Measurements from ENCODE around the gene SYVN1. TPM values are rescaled to one million over a fixed set of nuclear protein-coding genes. Genes with fewer than 3 reads are reported as not detected.
"Not testable (repeated sequence)": the region's sequence is repeated elsewhere in the genome, so short reads cannot be mapped to it uniquely, and the experiment has no call there.

SYVN1 gene
- 10 to 100 TPM; 61.9 to 65.2 TPM for total RNA-seq
- 10 to 100 TPM in 1 of 3 donors, 1 to 10 TPM in 2; 7.9 to 10.6 (median 8.2) TPM for polyA plus RNA-seq
- total RNA-seq: 38.3 to 67.9 (median 47.6) reads per million in 6 experiments

DNA sequence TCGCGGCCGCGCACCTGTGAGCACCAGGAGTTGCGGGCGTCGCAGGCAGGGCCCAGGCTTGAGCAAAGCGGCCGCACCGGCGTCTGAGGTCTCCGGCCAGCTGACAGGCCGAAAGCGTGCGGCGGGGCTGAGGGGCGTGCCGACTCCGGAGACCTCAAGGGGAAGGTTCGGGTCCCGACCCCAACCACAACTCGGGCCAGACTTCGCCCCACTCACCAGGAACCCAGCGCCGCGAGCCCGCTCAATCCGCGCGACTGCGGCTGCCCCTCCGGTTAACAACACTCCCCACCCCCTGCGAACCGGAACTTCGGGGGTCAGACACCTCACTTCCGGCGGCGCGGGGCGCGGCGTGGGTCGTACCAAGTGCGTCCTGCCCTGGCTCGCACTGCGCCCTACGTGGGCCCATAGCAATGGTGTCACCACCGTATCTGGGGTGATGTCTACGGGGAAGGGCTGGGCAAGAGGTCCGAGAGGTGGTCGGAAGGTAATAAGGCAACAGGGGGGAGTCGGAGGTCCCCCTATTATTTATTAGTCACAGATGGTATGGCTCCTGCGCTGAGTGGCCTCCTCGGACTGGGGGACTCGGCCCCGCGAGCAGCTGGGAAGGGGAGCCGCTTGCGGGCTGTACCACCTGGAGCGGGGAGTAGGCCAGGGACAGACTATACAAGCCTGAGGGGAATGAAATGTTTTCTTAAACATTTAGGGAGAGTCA lies at the start of gene SYVN1:
Gene SYVN1, minus strand, starts transcription at position 280 of the 712 bp plus-strand sequence. CDS start 918 bp downstream, outside the sequence.
- Mint-ChIP-seq H3K4me3 (peak within 1 kb of the TSS; percentile 94 to 100 (median 98)), H3K36me3 (peaks cover 0 to 22% (median 0%) of the 10 kb centered on the region in 3 donors), H3K27me3 (no peaks in the 10 kb centered on the region), H3K4me1 (peaks cover 26 to 57% (median 45%) of the 10 kb centered on the region in 4 donors), H3K9me3 (no peaks in the 10 kb centered on the region), H3K27ac (peak within 1 kb of the TSS; percentile 99 to 100 (median 100))
- ATAC-seq (peak; percentile 76 to 77), DNase-seq (peak; percentile 84 to 97 (median 90))
- POLR2A ChIA-PET: interaction anchor here (0.6 to 5.6 kb wide), 23 partner anchors 11 to 1181 kb away, joined by 3 to 135 read pairs (median 5); partner anchors contain the start of genes ARL2, CAPN1, DPF2 and FAU

GRCh38 chr11:65183201-65183891 lies 49.0 kb upstream of the SYVN1 start:
- no peak for ATAC-seq
- POLR2A ChIA-PET: interaction anchor here (0.7 to 3.4 kb wide), 6 partner anchors 16 to 136 kb away, joined by 3 to 26 read pairs (median 12); partner anchors contain the start of genes FAU, MRPL49, SYVN1 and ZNHIT2
- Mint-ChIP-seq H3K27me3 (no peaks in the 10 kb centered on the region), H3K4me1 (peaks cover 15 to 34% (median 27%) of the 10 kb centered on the region in 4 donors), H3K4me3 (peak overlapping the region; percentile 19 to 95 (median 76)), H3K27ac (peak overlapping the region in 9 of 10 donors; percentile 6 to 89 (median 60)), H3K36me3 (peaks cover 0 to 28% (median 0%) of the 10 kb centered on the region in 3 donors), H3K9me3 (no peaks in the 10 kb centered on the region)
- DNase-seq: no peak

GRCh38 chr11:65182258-65183170 lies 48.2 kb upstream of the SYVN1 start:
- no peak for ATAC-seq

DNA sequence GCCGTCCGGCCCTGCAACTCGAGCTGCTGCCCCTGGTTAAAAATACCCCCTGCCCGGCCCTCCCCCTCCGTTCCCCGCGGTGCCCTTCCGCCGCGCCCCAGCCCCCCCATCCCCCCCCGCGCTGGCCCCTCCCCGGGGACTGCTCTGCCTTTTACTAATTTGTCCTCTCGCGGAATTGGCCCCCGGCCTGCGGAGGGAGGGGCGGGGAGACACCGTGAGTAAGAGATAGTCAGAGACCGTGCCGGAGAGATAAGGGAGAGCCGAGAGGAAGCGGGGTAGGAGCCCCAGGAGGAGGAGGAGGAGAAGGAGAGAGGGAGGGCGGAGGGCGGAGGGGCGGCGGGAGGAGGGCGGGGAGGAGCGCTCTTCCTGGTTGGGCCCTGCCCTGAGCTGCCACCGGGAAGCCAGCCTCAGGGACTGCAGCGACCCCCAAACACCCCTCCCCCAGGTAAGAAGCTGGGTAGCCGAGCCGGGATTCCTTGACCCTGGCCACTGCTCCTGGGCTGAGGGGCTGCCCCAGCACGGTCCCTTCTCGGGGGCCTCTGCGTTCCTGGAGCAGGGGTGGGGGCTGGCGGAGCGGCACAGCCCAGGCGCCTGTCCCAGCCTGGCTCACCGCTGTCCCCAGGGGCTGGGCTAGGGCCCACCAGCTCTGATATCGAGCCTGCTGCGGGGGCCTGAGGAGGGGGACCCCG lies 47.4 kb upstream of the SYVN1 start, which contains the start of gene CAPN1:
Gene CAPN1, plus strand, starts transcription at position 360 of the 689 bp plus-strand sequence. CDS start 774 bp downstream, outside the sequence.
- no peaks in the 10 kb centered on the region for H3K9me3 Mint-ChIP-seq

More at GRCh38 chr11:65182258-65183170, 48.2 kb upstream of the SYVN1 start:
- Mint-ChIP-seq H3K4me3 (peak overlapping the region; percentile 77 to 95 (median 88)), H3K27ac (peak overlapping the region; percentile 61 to 93 (median 80)), H3K9me3 (no peaks in the 10 kb centered on the region), H3K27me3 (no peaks in the 10 kb centered on the region), H3K4me1 (peaks cover 15 to 34% (median 27%) of the 10 kb centered on the region in 4 donors), H3K36me3 (peaks cover 0 to 25% (median 0%) of the 10 kb centered on the region in 3 donors)
- POLR2A ChIA-PET: interaction anchor here (0.5 to 3.4 kb wide), 16 partner anchors 11 to 812 kb away, joined by 3 to 26 read pairs (median 4); partner anchors contain the start of genes FAU, MRPL49, POLA2 and SYVN1
- DNase-seq: no peak

GRCh38 chr11:65180877-65181568 lies 46.7 kb upstream of the SYVN1 start:
- POLR2A ChIA-PET: interaction anchor here (0.6 to 3.4 kb wide), 11 partner anchors 25 to 1067 kb away, joined by 3 to 26 read pairs (median 3); partner anchors contain the start of genes FAU, MALAT1, MRPL49 and SYVN1
- Mint-ChIP-seq H3K4me3 (peak overlapping the region; percentile 85 to 96 (median 89)), H3K9me3 (no peaks in the 10 kb centered on the region), H3K27me3 (no peaks in the 10 kb centered on the region), H3K27ac (peak overlapping the region; percentile 75 to 92 (median 86)), H3K4me1 (peaks cover 9 to 34% (median 27%) of the 10 kb centered on the region in 4 donors), H3K36me3 (peaks cover 0 to 10% (median 0%) of the 10 kb centered on the region in 3 donors)
- peak; percentile 75 to 82 for ATAC-seq
- DNase-seq: peak; percentile 36 to 77 (median 55)

More for the DNA sequence above, 47.4 kb upstream of the SYVN1 start, which contains the start of gene CAPN1:
- Mint-ChIP-seq H3K36me3 (peaks cover 0 to 17% (median 0%) of the 10 kb centered on the region in 3 donors), H3K4me3 (peak within 1 kb of the TSS; percentile 86 to 96 (median 92)), H3K4me1 (peaks cover 14 to 34% (median 27%) of the 10 kb centered on the region in 4 donors), H3K27me3 (no peaks in the 10 kb centered on the region), H3K27ac (peak within 1 kb of the TSS; percentile 77 to 95 (median 88))
- ATAC-seq (peak; percentile 59 to 67), DNase-seq (peak; percentile 43 to 84 (median 52))
- POLR2A ChIA-PET: interaction anchor here (0.5 to 3.4 kb wide), 15 partner anchors 10 to 811 kb away, joined by 3 to 26 read pairs (median 4); partner anchors contain the start of genes FAU, MALAT1, MRPL49 and POLA2

DNA sequence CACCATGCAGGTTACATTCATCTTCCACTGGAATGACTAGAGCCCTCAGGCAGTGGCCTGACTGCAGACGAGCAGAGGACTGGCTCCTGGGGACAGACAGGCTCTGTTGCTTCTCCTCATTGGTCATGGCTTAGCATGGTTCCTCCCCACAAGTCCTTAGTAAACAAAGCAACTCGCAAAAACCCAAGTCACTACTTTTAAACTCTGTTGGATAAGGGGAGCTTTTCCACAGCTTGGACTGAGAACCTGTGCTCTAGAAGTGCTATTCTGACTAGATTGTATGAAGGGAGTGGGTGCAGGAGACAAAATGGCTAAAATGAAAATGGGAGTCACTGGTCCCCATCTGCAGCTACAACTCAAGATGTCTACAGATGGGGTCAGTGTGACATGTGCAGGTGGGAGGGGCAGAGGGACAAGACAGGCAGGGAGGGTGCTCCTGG lies 40.3 kb upstream of the SYVN1 start:
- H3K9me3 Mint-ChIP-seq, H3K36me3 Mint-ChIP-seq, H3K27me3 Mint-ChIP-seq, H3K4me1 Mint-ChIP-seq, DNase-seq, ATAC-seq, H3K27ac Mint-ChIP-seq, POLR2A ChIA-PET, H3K4me3 Mint-ChIP-seq: not testable (repeated sequence)

GRCh38 chr11:65172600-65172999 lies 38.3 kb upstream of the SYVN1 start:
- DNase-seq (no peak), ATAC-seq (no peak)
- Mint-ChIP-seq H3K27me3 (no peaks in the 10 kb centered on the region), H3K27ac (no peak overlapping the region), H3K9me3 (no peaks in the 10 kb centered on the region), H3K4me1 (peaks cover 0 to 10% (median 0%) of the 10 kb centered on the region in 4 donors), H3K4me3 (no peak overlapping the region), H3K36me3 (no peaks in the 10 kb centered on the region)
- POLR2A ChIA-PET: no interaction called here

DNA sequence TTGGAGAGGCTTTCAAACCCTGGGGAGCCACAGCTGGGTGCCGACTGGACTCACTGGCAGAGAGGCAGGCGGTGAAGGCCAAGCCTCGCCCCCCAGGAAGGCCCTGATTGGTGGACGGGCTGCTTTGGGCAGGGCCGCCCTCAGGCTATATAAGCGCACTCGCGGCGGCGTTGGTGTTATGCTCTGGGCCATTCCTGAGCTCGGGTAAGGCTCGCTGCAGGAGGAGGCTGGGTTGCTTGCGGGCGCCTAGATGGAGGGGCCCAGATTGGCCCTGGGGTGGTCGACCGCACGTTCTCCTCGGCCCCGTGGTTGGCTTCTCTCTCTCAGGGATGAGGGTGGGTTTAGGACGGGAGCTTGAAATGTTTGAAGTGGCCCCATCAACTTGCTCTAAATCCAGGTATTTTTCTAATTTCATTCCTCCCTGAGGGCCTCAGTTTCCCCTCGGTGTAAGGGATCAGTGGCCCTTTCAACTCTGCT lies 35.8 kb upstream of the SYVN1 start, which contains the start of gene SPDYC:
Gene SPDYC, plus strand, starts transcription at position 176 of the 477 bp plus-strand sequence. CDS start 1,125 bp downstream, outside the sequence.
- ATAC-seq (no peak), DNase-seq (no peak)
- Mint-ChIP-seq H3K4me1 (peaks cover 0 to 10% (median 0%) of the 10 kb centered on the region in 4 donors), H3K9me3 (no peaks in the 10 kb centered on the region), H3K27ac (peak within 1 kb of the TSS in 5 of 10 donors; percentile 47 to 71 (median 63)), H3K27me3 (no peaks in the 10 kb centered on the region), H3K36me3 (no peaks in the 10 kb centered on the region), H3K4me3 (no peak within 1 kb of the TSS)
- POLR2A ChIA-PET: no interaction called here

GRCh38 chr11:65169164-65169641 lies 34.9 kb upstream of the SYVN1 start:
- POLR2A ChIA-PET: no interaction called here
- Mint-ChIP-seq H3K9me3 (no peaks in the 10 kb centered on the region), H3K4me1 (peaks cover 0 to 10% (median under 1%) of the 10 kb centered on the region in 4 donors), H3K4me3 (no peak overlapping the region), H3K27ac (peak overlapping the region in 5 of 10 donors; percentile 47 to 71 (median 63)), H3K36me3 (no peaks in the 10 kb centered on the region), H3K27me3 (no peaks in the 10 kb centered on the region)
- ATAC-seq (no peak), DNase-seq (no peak)

- Mint-ChIP-seq H3K27me3 (no peaks in the 10 kb centered on the region), H3K27ac (no peak overlapping the region), H3K9me3 (no peaks in the 10 kb centered on the region), H3K4me3 (no peak overlapping the region), H3K36me3 (no peaks in the 10 kb centered on the region), H3K4me1 (peaks cover 0 to 10% (median under 1%) of the 10 kb centered on the region in 4 donors)
- POLR2A ChIA-PET: no interaction called here
- ATAC-seq (no peak), DNase-seq (no peak)
Observed at GRCh38 chr11:65167656-65168055, 33.3 kb upstream of the SYVN1 start.
